GM19043 (cell line): ENCODE measurements around the gene VDR.
A peak's percentile ranks its signal among the peaks of the same experiment; 100 is the strongest.

Experiments
- ATAC-seq: cut with Tn5 transposase; IDR thresholded peaks from one replicate; pipeline ENCODE4 v1.9.1; 2021; ENCODE audit warnings: low read depth; ENCODE audit not compliant: unreplicated experiment

Gene VDR

DNA sequence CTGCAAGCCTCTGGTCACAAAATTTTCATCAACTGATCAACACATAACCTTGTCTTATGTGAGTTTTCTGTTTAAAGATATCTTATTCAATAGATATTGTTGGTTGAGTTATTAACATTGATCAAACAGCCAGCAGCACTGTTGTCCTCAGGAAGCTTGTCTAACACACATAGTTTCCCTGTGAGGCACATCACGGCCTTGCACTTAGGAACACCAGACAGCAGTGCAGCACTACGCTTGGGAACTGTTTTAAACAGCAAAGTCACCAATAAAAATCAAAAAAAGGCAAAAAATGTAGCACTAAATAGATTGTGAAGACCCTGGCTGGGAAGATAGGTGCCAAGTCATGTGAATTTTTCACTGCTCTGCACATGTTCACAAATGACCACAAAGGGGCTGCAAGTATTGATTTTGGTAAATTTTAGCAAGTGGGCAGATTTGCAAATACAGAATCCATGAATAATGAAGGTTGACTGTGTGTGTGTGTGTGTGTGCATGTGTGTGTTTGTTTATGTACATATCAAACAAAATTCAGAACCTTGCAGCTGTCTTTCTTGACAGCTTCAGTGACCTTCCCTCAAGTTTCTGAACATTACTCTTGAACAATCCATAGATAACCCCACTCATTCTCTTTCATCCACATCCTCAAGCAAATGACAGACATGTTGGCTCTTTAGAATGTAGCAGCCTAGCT lies 28.9 kb downstream of the VDR start:
- ATAC-seq: no peak

DNA sequence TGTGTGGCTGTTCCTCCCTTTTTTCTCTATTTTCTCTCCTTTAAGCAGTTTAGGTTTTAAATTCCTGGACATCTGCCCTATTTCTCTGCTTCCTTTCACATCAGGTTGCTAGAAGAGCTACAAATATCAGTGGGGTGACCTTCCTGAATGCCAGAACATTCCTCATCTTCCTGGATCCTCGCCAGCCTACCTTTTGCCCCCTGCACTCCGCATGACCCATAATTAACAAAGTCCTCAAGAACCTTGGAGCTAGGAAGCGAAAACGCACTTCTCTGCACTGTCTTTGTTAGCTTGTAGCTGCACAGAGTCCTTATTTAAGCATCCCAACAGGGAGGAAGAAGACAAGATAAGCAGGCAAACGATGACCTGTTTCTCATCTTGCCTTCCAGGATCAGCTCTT lies 30.5 kb downstream of the VDR start:
- ATAC-seq: no peak

DNA sequence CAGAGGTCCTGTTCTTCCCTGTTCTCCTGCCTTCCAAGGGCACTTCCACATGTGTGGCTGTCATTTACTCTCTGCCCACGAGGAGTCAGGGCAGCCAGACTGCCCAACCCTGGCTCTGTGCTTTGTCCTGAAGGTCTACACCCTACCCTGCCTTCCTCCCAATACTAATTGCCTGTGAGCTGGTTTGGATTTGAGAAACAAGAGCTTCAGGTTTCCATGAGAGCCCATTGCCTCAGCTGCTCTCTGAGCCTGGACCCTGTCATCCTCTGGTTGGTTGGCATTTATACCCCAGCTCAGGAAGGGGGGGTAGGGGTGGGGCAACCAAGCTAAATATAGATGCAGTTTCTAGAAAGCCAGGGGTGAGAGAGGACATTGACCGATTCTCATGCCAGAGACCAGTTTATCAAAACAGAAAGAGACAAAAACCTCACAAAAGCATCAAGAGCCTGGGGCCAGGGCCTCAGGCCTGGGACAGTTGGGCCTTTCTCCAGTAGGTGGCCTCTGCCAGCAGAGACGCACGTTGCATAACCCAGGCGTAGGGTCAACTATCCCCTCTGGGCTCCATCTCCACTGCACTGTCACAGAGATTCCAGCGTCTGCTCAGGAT lies 34.5 kb downstream of the VDR start:
- no peak for ATAC-seq

DNA sequence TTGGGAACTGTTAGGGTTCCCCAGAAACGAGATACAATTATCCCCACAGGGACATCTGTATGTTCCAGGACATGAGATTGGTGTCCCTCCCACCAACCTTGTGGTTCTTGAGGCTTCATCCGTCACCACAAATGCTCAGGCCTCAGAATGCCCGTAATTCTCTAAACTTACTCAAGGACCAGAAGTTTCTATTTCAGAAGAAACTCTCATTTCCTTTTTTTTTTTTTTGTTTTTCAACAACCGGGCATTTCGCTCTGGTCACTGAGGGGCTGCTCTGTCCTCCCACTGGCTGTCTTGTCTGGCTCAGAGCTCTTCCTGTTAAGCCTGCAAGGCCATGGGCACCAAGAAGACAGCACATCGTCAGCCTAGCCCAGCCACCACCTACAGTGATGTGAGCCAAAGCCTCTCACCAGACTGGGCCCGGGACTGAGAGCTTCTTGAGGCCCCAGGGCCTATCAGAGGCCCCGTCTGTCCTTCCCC lies 36.2 kb downstream of the VDR start:
- ATAC-seq: peak; percentile 66

DNA sequence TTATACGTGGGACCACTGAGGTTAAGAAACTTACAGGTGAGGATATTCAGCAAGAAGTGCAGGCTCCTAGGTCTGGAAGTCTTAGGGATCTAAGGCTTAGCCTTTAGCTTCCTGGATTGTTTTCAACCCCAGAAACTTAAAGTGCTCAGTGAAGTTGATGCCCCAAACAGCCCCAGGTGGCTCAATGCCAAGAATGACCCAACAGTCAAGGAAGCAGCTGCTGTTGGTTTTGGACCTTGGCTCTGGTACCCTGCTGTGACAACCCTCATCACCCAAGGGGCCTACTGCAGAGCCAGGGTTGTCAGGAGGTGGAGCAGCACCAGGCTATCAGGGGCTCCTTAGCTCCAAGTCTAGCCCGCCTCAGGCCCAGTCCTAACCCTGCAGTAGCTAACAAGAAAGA lies 36.8 kb downstream of the VDR start:
- ATAC-seq: peak; percentile 11

DNA sequence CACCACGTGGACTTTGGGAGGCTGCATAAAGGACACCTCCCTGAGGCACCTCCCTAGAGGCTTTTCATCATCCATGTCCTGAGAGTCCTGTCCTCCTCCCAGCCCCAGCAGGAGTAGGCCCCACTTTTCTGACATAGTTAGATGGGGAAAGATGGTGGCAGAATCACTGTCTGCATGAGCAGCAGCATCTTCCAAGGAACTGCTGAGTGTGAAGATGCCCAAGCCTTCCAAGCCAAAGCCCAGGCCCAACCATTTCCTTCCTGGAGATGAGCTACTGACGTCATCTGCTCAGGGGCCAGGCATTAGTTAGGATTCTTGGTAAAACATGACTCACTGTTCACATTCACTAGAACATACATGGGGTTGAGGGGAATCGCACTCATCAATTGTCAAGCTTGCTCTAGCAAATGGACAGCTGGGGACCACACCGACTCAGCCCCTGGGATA lies 37.3 kb downstream of the VDR start:
- ATAC-seq: no peak

DNA sequence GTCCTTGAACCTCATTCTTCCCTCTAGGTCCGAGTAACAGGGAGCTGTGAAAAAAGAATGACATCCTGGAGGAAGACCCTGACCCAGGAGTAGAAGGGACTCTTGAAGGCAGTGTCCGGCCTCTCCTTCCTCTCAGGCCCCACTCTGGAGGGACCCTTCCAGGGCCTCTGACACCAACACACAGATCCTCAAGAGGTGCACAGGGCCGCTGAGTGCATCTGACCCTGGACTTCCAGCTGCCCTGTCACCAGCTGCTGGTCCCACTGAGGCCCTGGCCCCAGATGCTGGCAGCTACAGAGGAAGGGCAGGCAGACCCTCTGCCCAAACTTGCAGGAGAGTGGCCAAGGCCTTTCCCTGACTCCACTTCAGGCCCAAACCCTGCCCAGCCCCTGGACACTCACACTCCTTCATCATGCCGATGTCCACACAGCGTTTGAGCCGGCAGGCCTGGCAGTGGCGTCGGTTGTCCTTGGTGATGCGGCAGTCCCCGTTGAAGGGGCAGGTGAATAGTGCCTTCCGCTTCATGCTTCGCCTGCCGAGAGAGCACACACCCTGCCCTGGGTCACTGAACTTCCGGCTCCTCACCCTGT lies 40.1 kb downstream of the VDR start:
- ATAC-seq: no peak

DNA sequence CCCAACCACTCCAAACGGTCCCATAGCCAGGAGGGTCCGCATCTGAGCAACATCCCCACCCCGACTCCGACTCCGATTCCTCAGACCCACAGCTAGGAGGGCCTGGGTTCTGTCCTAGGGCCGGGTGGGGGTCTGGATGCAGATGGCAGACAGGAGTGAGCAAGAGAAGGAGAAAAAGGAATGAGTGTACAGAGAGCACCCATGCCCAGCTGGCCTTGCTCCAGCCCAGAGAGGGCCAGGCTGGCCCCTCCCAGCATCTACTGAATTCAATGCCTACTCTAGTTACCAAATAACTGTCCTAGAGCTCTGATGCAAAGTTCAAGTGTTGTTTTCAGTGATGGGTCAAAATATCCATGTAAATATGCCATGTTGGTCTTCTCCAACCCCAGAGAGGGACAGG lies 40.8 kb downstream of the VDR start:
- ATAC-seq: no peak

DNA sequence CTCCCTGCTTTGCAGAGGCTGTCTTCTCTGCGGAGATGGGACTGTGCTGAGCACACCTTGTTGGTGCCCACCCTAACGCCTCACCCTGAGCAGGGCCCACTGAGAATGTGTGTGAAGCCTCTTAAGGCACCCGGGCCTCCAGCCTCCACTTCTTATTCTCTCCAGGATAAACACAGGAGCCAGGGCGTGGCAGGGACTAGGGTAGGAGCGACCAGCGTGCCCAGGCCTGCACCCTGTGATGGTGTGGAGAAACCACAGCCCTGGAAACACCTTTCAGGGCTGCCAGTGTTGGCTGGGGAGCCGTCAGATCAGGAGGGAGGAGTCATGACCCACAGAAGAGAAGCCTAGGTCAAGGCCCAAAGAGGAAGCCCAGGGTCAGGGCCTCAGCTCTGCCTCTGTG lies 41.3 kb downstream of the VDR start:
- no peak for ATAC-seq

DNA sequence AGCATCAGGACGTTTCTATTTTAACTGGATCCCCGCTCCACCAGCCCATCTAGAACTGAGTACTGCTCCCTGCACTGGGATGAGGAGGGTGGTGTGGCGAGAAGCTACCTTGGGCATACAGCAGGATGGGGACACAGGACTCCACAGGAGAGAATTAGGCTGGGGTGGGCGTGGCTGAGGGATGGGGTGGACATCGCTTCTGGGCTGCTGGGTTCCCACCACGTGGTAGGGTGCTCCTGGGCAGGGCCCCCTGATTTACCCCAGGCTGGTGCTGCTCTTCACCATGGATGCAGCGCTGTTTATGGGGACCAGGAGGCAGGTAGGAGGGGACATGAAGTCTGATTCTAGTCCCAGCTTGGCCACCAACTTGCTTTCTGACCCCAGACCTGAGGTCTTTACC lies 41.9 kb downstream of the VDR start:
- ATAC-seq: no peak

DNA sequence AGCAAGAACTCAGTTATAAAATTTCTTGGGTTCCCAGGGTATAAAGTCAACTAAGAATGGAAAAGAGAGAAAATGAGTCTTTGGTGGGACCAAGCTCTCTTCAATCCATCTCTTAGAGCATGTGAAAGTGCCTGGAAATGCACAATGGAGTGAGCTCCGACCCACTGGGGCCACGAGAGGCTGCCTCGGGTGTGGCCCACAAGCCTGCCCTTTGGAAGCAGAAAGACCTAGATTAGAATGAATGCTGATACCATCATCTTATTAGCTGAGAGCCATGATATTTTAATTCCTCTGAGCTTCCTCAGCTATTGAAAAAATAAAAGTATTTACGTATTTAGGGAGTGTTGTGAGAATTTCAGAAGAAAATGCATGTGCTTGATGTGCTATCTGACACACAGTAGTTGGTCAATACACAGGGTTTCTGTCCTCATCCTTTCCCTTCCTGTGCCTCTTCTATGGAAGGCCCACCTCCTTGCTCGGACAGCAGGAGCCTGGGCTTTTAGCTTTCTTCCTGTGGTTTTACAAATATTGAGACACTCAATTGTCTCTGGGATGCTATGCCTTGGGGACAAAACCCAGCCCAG lies 42.5 kb downstream of the VDR start:
- ATAC-seq: no peak

DNA sequence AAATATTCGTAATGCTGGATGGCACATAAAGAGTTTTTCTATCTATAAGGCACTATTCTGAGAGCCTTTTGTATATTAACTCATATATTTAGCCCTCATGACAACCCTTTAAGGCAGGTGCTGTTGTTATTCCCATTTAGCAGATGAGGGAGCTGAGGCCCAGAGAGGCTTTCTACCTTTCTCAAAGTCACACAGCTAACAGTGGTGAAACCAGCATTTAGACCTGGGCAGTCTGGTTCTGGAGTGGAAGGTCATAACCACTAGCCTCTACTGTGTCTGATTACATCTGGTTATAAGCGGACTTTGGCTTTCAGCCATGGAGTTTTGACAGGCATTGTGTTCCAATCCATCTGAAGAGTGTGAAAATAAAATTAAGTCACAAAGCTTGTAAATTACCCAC lies 43.9 kb downstream of the VDR start:
- ATAC-seq: no peak

DNA sequence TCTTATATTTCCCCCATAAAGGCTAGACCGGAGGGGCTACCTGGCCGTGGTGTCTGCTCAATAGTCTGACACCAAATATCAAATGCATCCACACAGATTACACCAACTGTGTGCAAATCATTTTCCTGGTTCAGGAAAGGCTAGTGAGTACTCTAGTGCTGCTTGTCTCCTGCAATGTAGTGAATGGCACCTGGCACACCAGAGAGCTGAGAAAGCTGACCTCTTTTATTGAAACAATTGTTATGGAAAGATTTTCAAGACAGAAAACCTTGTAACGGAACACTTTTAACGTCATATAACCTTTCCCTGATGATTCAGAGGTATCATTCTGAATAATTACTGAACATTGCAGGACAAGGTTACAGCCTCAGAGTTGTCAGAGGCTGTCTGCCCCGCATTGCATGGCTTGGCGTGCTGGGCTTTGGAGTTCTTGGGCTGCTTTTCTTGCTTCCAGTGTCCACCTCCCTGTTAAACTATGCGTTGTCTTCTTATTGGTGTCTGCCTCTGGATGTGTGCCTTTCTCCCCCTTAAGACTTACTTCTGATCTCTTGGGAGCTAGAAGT lies 44.4 kb downstream of the VDR start:
- ATAC-seq: no peak

DNA sequence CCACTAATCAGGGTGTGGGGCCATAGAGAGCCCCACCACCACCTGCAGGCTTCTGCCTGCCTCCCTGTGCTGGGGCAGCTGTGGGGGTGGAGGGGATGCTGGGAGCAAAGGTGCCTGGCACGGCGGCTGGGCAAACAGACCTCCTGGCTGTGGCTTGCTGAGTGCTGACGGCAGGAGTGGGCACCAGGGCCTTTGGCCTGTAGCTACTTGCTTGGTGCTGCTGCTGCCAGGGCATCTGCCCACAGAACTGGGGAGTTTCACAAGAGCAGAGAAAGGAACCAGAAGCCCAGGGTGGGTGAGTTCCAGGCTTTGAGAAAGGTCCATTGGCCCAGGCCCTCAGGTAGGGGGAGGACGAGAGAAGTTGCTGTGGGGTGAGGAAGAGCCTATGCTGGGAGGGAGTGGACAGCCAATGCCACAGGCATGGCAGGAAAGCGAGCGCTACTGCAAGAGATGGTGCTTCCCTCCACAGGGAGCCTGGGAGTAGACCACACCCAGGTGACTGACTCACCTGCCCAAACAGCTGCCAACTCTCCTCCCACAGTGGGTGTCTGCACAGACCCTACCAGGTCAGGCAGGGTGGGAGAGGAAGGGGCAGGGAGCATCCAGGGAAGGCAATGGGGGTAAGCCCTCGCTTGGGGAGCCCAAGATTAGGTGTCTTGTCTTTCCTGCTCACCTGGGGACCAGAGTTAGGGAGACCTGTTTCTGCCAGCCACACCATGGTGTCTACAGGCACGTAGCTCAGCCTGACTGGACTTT lies 46.1 kb downstream of the VDR start:
- no peak for ATAC-seq

DNA sequence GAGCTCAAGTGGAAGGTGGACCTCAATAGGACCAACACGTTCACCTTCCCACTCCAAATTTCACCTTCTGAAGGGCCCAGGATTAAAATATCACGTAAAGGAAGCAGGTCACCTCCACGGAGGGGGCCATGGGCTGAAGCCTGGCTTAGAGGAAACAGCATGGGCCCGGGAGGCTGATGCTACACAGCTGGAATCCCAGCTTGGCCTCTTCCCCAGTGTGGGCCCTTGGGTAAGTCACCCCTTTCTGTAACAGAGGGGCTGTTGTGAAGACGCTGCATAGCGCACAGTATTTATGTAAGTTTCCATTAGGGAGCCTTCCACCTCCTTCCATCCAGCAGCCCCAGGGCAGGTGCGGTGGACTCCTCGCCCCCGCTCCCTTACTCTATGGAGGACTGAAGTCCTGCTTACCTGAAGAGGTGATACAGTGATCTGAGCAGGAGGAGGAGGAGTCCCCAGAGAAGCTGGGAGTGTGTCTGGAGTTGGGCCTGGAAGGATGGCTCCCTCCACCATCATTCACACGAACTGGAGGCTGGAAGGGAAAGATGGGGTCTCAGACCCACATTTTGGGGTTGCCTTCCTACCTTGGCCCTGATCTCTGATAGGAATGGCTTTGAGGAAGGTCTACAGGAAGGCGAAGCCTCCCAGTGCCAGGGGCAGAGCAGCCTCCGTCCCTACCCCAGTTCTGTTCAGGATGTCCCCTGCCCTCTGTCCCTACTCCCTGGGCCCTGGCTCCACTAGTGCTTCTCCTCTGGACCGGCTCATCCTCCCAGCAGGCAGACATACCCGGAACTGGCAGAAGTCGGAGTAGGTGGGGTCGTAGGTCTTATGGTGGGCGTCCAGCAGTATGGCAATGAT lies 47.8 kb downstream of the VDR start:
- no peak for ATAC-seq

DNA sequence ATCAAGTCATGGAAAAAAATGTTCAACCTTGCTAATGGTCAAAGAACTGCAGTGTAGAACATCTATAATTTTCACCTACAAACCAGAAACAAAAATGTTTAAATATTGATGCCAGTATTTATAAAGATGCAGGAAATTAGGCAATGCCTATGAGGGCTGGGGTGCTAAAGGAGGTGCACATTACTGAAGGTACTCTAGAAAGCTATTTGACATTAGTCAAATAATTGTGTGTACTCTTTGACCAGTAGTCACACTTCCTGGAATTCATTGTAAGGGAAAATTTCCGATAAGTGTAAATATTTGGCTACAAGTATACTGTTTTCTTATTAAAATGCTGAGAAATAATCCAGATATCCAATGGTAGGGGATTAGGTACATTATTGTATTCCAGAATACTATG lies 48.7 kb downstream of the VDR start:
- ATAC-seq: no peak

DNA sequence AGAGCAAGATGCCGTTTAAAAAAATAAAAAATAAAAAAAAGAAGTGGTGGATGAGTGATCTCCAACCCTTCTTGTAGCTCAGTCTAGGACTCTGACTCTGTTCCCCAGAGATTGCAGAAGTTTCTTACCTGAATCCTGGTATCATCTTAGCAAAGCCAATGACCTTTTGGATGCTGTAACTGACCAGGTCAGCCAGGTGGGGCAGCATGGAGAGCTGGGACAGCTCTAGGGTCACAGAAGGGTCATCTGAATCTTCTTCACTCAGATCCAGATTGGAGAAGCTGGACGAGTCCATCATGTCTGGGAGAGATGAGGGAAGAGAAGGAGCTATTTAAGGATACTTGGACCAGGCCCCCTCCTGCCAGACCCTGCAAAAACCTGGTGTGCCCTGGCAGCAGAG lies 49.3 kb downstream of the VDR start:
- ATAC-seq: no peak

DNA sequence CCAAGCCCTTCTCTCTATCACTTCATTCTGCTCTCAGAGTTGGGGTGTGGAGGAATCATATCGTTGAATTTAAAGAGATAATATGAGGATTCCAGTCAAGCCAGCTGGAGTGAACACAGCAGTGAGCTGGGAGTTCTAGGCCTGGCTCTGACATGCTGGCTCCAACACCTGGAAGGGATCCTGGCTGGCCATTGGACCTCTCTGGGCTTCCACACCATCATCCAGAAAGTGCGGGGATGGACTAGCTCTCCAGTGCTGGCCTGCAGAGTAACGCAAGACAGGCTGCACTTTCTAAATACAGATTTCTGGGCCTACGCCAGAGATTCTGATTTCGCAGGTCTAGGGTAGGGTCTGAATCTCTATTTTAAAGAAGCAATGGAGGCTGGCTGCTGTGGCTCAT lies 50.3 kb downstream of the VDR start:
- no peak for ATAC-seq

DNA sequence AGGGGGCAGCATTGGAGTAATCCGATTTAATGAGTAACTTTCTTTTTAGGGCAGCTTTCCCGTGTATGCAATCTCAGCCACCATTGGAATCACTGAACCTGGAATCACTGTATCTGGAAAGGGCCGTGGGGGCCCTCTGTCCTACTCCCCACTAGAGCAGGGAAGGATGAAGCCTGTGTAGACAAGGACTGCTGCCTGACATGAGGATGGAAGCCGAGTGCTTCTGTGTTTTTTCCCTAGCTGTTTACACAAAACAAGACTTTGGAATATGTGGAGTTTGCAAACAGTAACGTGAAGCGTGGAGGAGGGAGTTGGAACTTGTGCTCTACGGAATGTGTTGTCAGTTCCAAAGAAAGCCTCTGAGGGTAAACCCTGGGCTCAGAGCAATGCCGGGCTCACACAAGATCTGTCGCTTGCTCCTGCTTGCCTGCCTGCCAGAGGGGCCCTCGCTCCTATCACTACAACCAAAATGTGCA lies 52.7 kb downstream of the VDR start:
- ATAC-seq: no peak
